OCI-LY3 (cell line): ENCODE data around the gene BRD2.

Experiments
- H2AFZ ChIP-seq: fragments of 200-600, 300-600 bp; shearing (Covaris generic); 2 replicates; pipeline ENCODE4 v1.6.0; 2014; ENCODE audit warnings: antibody characterized with exemption, low read depth, low read length
- H3K27ac ChIP-seq: fragments of 200-600, 300-600 bp; sonication (generic); 2 replicates; pipeline ENCODE4 v1.5.1; 2014; ENCODE audit warnings: mild to moderate bottlenecking, low read length, moderate library complexity, mixed read lengths
- H3K27me3 ChIP-seq: fragments of 200-600, 300-600 bp; sonication (generic); 2 replicates; pipeline ENCODE4 v1.6.1; 2014; ENCODE audit warnings: low read depth, low read length, mixed read lengths
- H3K36me3 ChIP-seq: fragments of 200-600, 300-600 bp; sonication (generic); replicated peaks from 2 replicates; pipeline ENCODE3; 2014; ENCODE audit warnings: low read depth, low read length, mixed read lengths
- H3K4me1 ChIP-seq: fragments of 300-600, 200-600 bp; sonication (generic); 2 replicates; pipeline ENCODE4 v1.6.1; 2014; ENCODE audit warnings: low read length, mixed read lengths
- H3K4me2 ChIP-seq: fragments of 200-600, 300-600 bp; sonication (generic); 2 replicates; pipeline ENCODE4 v1.6.1; 2014; ENCODE audit warnings: low read length, mixed read lengths
- H3K4me3 ChIP-seq: fragments of 300-600, 200-600 bp; sonication (generic); 2 replicates; pipeline ENCODE4 v1.5.1; 2014; ENCODE audit warnings: antibody characterized with exemption, mild to moderate bottlenecking, low read length, moderate library complexity
- H3K79me2 ChIP-seq: fragments of 300-600, 200-600 bp; shearing (Covaris generic); 2 replicates; pipeline ENCODE4 v1.6.1; 2014; ENCODE audit warnings: mild to moderate bottlenecking, low read length, mixed read lengths
- H3K9ac ChIP-seq: fragments of 300-600, 200-600 bp; shearing (Covaris generic); 2 replicates; pipeline ENCODE4 v1.6.0; 2014; ENCODE audit warnings: mild to moderate bottlenecking, low read length, moderate library complexity
- H3K9me3 ChIP-seq: fragments of 200-600, 300-600 bp; shearing (Covaris generic); 2 replicates; pipeline ENCODE4 v1.6.1; 2014; ENCODE audit warnings: low read length, mixed read lengths; ENCODE audit not compliant: insufficient read depth
- H4K20me1 ChIP-seq: fragments of 200-600, 300-600 bp; sonication (generic); 2 replicates; pipeline ENCODE4 v1.6.1; 2016; ENCODE audit warnings: low read length, mixed read lengths; ENCODE audit not compliant: insufficient read depth
- CTCF ChIP-seq: fragments of 200-600, 300-600 bp; sonication (generic); IDR thresholded peaks from 2 replicates; pipeline ENCODE4 v1.5.1; 2014; ENCODE audit warnings: antibody characterized with exemption, low read length, low read depth
- EZH2phosphoT487 ChIP-seq: fragments of 200-600 bp; shearing (Covaris generic); IDR thresholded peaks from 2 replicates; pipeline ENCODE4 v1.6.1; 2018; ENCODE audit warnings: antibody characterized with exemption, mixed run types, low read depth

BRD2 gene

GRCh38 chr6:32971581-32972352 is 3.4 kb downstream of the BRD2 start:
- H3K4me2 ChIP-seq, result peak overlapping the region; percentile 94
- no peak overlapping the region for H2AFZ ChIP-seq
- H4K20me1 ChIP-seq, result peaks cover 51% of the 10 kb centered on the region
- H3K4me1 ChIP-seq, result peaks cover 9% of the 10 kb centered on the region
- H3K36me3 ChIP-seq, result peaks cover 57% of the 10 kb centered on the region
- no peaks in the 10 kb centered on the region for H3K27me3 ChIP-seq
- H3K9me3 ChIP-seq, result no peaks in the 10 kb centered on the region; the same call in 1 of the 2 replicates
- peaks cover 87% of the 10 kb centered on the region for H3K79me2 ChIP-seq
- peak overlapping the region; percentile 99 for H3K27ac ChIP-seq
- H3K4me3 ChIP-seq, result peak overlapping the region; percentile 91
- H3K9ac ChIP-seq, result peak overlapping the region; percentile 100
- no peak for TF ChIP-seq CTCF
- no peak for TF ChIP-seq EZH2phosphoT487

- peaks cover 64% of the 10 kb centered on the region for H3K36me3 ChIP-seq
- peaks cover 53% of the 10 kb centered on the region for H4K20me1 ChIP-seq
Measured at GRCh38 chr6:32972353-32973143, 4.2 kb downstream of the BRD2 start.

GRCh38 chr6:32973144-32974015 is 5.0 kb downstream of the BRD2 start:
- H3K9ac ChIP-seq, result peak overlapping the region; percentile 87
- H3K27me3 ChIP-seq, result no peaks in the 10 kb centered on the region
- peak overlapping the region; percentile 91 for H3K4me3 ChIP-seq
- H3K4me1 ChIP-seq, result peaks cover 3% of the 10 kb centered on the region; the same call in 1 of the 2 replicates
- no peak overlapping the region for H2AFZ ChIP-seq
- H3K27ac ChIP-seq, result peak overlapping the region; percentile 77
- peaks cover 72% of the 10 kb centered on the region for H3K36me3 ChIP-seq
- peak overlapping the region; percentile 64 for H3K4me2 ChIP-seq
- H3K9me3 ChIP-seq, result no peaks in the 10 kb centered on the region; the same call in 1 of the 2 replicates
- peaks cover 61% of the 10 kb centered on the region for H4K20me1 ChIP-seq
- TF ChIP-seq EZH2phosphoT487, result no peak
- no peak for TF ChIP-seq CTCF
- peaks cover 88% of the 10 kb centered on the region for H3K79me2 ChIP-seq

More at GRCh38 chr6:32972353-32973143, 4.2 kb downstream of the BRD2 start:
- Histone ChIP-seq H2AFZ (no peak overlapping the region), H3K4me3 (peak overlapping the region; percentile 91), H3K27ac (peak overlapping the region; percentile 77), H3K79me2 (peaks cover 87% of the 10 kb centered on the region), H3K4me2 (peak overlapping the region; percentile 64), H3K9me3 (no peaks in the 10 kb centered on the region; the same call in 1 of the 2 replicates), H3K9ac (peak overlapping the region; percentile 87), H3K4me1 (peaks cover 3% of the 10 kb centered on the region; the same call in 1 of the 2 replicates), H3K27me3 (no peaks in the 10 kb centered on the region)
- TF ChIP-seq CTCF (no peak), EZH2phosphoT487 (no peak)
